ENCODE data around the gene TFDP1.

Gene TFDP1

GRCh38 chr13:113653264-113654174 is 69.0 kb downstream of the TFDP1 start:
- DNase-seq (ENCODE audit: low read depth in 2 of 2), result no peak
- H3K4me3 ChIP-seq (replicated peaks in 1 of 2; ENCODE audit: low read depth in 2 of 2, low read length in 2 of 2), result no peak overlapping the region
- TF ChIP-seq, protein P1, sequence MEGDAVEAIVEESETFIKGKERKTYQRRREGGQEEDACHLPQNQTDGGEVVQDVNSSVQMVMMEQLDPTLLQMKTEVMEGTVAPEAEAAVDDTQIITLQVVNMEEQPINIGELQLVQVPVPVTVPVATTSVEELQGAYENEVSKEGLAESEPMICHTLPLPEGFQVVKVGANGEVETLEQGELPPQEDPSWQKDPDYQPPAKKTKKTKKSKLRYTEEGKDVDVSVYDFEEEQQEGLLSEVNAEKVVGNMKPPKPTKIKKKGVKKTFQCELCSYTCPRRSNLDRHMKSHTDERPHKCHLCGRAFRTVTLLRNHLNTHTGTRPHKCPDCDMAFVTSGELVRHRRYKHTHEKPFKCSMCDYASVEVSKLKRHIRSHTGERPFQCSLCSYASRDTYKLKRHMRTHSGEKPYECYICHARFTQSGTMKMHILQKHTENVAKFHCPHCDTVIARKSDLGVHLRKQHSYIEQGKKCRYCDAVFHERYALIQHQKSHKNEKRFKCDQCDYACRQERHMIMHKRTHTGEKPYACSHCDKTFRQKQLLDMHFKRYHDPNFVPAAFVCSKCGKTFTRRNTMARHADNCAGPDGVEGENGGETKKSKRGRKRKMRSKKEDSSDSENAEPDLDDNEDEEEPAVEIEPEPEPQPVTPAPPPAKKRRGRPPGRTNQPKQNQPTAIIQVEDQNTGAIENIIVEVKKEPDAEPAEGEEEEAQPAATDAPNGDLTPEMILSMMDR (IDR thresholded peaks at IDR 0.05; ENCODE audit: low read depth, low read length), result no peak

DNA sequence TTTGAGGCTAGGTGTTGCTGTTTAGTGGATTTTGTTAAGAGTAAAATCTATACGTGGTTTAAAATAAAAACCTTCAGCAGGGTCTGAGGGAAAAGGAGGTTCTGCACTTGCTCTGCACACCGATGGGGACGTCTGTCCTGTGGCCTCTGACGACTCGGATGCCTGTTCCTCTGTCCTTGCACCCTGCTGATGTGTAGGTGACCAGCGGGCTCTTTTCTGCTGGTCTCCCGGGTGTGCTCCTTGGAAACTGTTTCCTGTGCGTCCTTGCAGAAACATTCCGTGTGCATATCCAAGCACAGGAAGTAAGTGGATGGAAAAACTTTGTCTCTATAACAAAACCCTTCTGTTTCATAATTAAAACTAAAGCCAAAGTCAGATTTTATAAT is 69.6 kb downstream of the TFDP1 start:
- H3K4me3 ChIP-seq (replicated peaks in 1 of 2; ENCODE audit: low read depth in 2 of 2, low read length in 2 of 2), result no peak overlapping the region
- TF ChIP-seq, protein P1 (IDR thresholded peaks at IDR 0.05; ENCODE audit: low read depth, low read length), result no peak
- DNase-seq (ENCODE audit: low read depth in 2 of 2), result no peak

DNA sequence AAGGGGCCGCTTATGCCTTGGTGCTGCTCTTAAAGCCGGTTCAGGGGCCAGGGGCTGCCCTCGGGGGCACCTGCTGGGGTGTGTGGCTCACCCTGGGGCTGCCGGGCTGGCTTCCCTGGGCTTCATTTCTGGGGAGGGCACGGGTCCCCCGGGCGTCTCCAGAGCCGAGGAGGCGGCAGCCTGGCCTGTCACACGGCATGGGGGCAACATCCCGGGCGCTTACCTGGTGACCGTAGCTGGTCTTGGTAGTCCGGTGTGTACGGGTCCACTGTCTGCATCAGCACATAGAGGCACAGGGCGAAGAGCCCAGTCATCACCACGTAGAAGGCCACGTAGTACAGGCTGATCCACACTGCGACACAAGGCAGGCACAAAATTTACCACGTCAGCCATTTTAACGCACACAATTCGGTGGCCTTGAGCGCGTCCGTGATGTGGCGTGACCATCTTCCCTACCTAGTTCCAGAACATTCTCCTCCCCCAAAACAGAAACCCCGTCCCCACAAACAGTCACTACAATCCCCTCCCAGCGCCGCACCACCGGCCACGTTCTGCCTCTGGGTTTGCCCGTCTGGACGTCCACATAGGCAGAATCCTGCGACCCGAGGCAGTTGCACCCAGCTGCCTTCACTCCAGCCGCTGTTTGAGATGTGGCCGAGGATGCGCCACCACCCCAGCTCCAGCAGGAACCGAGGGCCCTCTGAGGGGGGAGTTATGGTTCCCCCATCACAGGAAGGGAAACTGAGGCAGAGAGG is 70.2 kb downstream of the TFDP1 start:
- no peak overlapping the region for H3K4me3 ChIP-seq (replicated peaks in 1 of 2; ENCODE audit: low read depth in 2 of 2, low read length in 2 of 2)
- DNase-seq (ENCODE audit: low read depth in 2 of 2), result no peak
- TF ChIP-seq, protein P1 (IDR thresholded peaks at IDR 0.05; ENCODE audit: low read depth, low read length), result no peak

DNA sequence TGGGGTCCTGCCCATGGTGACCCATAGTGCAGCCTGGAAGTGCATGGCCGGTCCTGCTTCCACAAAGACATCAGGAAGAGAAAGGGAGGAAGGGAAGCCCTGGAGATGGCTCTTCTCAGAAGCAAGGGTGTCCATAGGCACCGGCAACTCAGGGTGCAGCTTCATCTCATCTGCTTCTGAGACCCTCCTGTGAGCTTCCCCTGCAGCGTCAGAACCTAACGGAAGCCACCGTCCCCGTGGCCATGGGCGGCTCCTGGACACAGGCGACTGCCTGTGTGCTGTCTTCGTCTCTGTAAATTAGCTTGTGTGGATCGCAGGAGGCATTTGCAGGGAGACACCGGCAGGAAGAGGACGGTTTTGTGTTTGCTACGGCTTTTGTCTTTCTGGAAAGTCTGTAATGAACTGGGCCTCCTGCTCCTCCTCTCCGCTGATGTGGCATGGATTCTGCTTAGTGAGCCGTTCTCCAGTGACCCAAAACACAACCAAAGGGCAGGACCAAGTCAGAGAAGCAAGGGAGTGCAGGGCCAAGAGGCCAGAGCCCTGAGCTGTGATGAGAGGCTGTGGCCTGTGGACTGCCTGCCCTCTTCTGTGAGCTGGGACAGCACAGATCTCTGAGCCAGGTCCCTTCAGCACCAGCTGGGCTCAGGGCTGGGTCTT is 70.9 kb downstream of the TFDP1 start:
- DNase-seq (ENCODE audit: low read depth in 2 of 2), result no peak
- no peak overlapping the region for H3K4me3 ChIP-seq (replicated peaks in 1 of 2; ENCODE audit: low read depth in 2 of 2, low read length in 2 of 2)
- TF ChIP-seq, protein P1 (IDR thresholded peaks at IDR 0.05; ENCODE audit: low read depth, low read length), result no peak

- no peak for DNase-seq (ENCODE audit: low read depth in 2 of 2)
- TF ChIP-seq, protein P1 (IDR thresholded peaks at IDR 0.05; ENCODE audit: low read depth, low read length), result no peak
- no peak overlapping the region for H3K4me3 ChIP-seq (replicated peaks in 1 of 2; ENCODE audit: low read depth in 2 of 2, low read length in 2 of 2)
Observed at GRCh38 chr13:113656003-113656588, 71.5 kb downstream of the TFDP1 start.
